DOHH2 (cell line): Measurements from ENCODE around the gene ZNF580.

Source experiments
- H3F3A ChIP-seq: fragments of 200-600 bp; sonication (generic), shearing (Covaris generic); 2 replicates; pipeline ENCODE4 v1.6.0; 2016; ENCODE audit warnings: antibody characterized with exemption, mild to moderate bottlenecking; ENCODE audit not compliant: control insufficient read depth, insufficient read depth
- H3K27ac ChIP-seq: fragments of 200-600 bp; sonication (generic); 2 replicates; pipeline ENCODE4 v1.5.1; 2014; ENCODE audit warnings: low read depth, mild to moderate bottlenecking, low read length, moderate library complexity
- H3K27me3 ChIP-seq: fragments of 200-600 bp; sonication (generic); 2 replicates; pipeline ENCODE4 v1.6.1; 2014; ENCODE audit warnings: mild to moderate bottlenecking, low read length, mixed read lengths; ENCODE audit not compliant: control insufficient read depth
- H3K36me3 ChIP-seq: fragments of 200-600 bp; sonication (generic); 2 replicates; pipeline ENCODE4 v1.6.1; 2014; ENCODE audit warnings: mild to moderate bottlenecking, low read length, moderate library complexity, mixed read lengths; ENCODE audit not compliant: control insufficient read depth
- H3K4me1 ChIP-seq: fragments of 200-600 bp; sonication (generic); 2 replicates; pipeline ENCODE4 v1.6.1; 2014; ENCODE audit warnings: mild to moderate bottlenecking, low read length, mixed read lengths; ENCODE audit not compliant: control insufficient read depth
- H3K4me2 ChIP-seq: fragments of 200-600 bp; sonication (generic); 2 replicates; pipeline ENCODE4 v1.6.0; 2014; ENCODE audit warnings: mild to moderate bottlenecking, low read length, moderate library complexity
- H3K4me3 ChIP-seq: fragments of 200-600 bp; sonication (generic); 2 replicates; pipeline ENCODE4 v1.5.1; 2014; ENCODE audit warnings: mild to moderate bottlenecking, low read length, mixed read lengths
- H3K79me2 ChIP-seq: fragments of 200-600 bp; sonication (generic); 2 replicates; pipeline ENCODE4 v1.6.1; 2014; ENCODE audit warnings: mild to moderate bottlenecking, low read length, mixed read lengths; ENCODE audit not compliant: control insufficient read depth
- H3K9me2 ChIP-seq: fragments of 200-600 bp; sonication (generic); replicated peaks from 2 replicates; pipeline ENCODE4 v1.6.1; 2014; ENCODE audit warnings: mild to moderate bottlenecking, low read length, mixed read lengths; ENCODE audit not compliant: control insufficient read depth
- H3K9me3 ChIP-seq: fragments of 200-600 bp; sonication (generic); 2 replicates; pipeline ENCODE4 v1.6.1; 2014; ENCODE audit warnings: antibody characterized with exemption, low read length, mixed read lengths; ENCODE audit not compliant: control insufficient read depth, insufficient read depth
- H4K20me1 ChIP-seq: fragments of 200-600 bp; sonication (generic); 2 replicates; pipeline ENCODE4 v1.6.0; 2014; ENCODE audit warnings: low read depth, mild to moderate bottlenecking, antibody characterized with exemption, low read length, moderate library complexity; ENCODE audit not compliant: control insufficient read depth, insufficient read depth
- EZH2phosphoT487 ChIP-seq: fragments of 200-600 bp; sonication (generic); IDR thresholded peaks from 2 replicates; pipeline ENCODE4 v1.6.1; 2017; ENCODE audit warnings: borderline replicate concordance, mild to moderate bottlenecking, antibody characterized with exemption, low read length, moderate library complexity, mixed read lengths
- TF ChIP-seq, protein P1 (sequence below): fragments of 200-600 bp; sonication (generic); IDR thresholded peaks from one replicate; pipeline ENCODE4 v1.5.1; 2014; ENCODE audit warnings: antibody characterized with exemption, mild to moderate bottlenecking, low read depth, low read length; ENCODE audit not compliant: poor library complexity, severe bottlenecking

Gene ZNF580

DNA sequence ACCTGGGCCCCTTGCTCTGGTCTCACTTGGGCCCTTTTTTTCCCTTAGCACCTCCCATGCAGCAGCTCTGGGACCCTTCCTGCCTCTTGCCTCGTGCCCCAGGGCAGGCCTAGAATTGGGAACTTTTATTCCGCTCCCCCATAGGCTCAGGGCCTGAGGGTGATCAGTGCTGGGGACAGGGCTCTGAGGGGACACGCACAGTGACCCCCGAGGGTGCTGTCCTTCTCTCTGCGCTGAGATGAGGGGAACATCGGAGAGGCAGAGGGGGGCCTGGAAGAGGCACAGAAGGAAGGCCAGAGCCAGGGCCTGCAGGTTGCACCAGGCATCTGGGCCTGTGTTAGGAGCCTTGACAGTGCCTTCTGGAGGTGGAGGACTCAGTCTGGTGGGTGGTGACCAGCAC, 45.0 kb downstream of the ZNF580 start:
- Histone ChIP-seq H3K36me3 (peaks cover 91% of the 10 kb centered on the region), H4K20me1 (0 out of 2 replicates have a peak, but pooled peaks cover 5% of the 10 kb centered on the region), H3K4me1 (no peaks in the 10 kb centered on the region), H3K9me3 (no peaks in the 10 kb centered on the region), H3F3A (no peaks in the 10 kb centered on the region), H3K27ac (no peak overlapping the region), H3K4me2 (no peak overlapping the region), H3K9me2 (no peaks in the 10 kb centered on the region), H3K4me3 (no peak overlapping the region), H3K27me3 (no peaks in the 10 kb centered on the region), H3K79me2 (peaks cover 72% of the 10 kb centered on the region)
- TF ChIP-seq, protein P1, sequence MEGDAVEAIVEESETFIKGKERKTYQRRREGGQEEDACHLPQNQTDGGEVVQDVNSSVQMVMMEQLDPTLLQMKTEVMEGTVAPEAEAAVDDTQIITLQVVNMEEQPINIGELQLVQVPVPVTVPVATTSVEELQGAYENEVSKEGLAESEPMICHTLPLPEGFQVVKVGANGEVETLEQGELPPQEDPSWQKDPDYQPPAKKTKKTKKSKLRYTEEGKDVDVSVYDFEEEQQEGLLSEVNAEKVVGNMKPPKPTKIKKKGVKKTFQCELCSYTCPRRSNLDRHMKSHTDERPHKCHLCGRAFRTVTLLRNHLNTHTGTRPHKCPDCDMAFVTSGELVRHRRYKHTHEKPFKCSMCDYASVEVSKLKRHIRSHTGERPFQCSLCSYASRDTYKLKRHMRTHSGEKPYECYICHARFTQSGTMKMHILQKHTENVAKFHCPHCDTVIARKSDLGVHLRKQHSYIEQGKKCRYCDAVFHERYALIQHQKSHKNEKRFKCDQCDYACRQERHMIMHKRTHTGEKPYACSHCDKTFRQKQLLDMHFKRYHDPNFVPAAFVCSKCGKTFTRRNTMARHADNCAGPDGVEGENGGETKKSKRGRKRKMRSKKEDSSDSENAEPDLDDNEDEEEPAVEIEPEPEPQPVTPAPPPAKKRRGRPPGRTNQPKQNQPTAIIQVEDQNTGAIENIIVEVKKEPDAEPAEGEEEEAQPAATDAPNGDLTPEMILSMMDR: no peak
- TF ChIP-seq EZH2phosphoT487: no peak

DNA sequence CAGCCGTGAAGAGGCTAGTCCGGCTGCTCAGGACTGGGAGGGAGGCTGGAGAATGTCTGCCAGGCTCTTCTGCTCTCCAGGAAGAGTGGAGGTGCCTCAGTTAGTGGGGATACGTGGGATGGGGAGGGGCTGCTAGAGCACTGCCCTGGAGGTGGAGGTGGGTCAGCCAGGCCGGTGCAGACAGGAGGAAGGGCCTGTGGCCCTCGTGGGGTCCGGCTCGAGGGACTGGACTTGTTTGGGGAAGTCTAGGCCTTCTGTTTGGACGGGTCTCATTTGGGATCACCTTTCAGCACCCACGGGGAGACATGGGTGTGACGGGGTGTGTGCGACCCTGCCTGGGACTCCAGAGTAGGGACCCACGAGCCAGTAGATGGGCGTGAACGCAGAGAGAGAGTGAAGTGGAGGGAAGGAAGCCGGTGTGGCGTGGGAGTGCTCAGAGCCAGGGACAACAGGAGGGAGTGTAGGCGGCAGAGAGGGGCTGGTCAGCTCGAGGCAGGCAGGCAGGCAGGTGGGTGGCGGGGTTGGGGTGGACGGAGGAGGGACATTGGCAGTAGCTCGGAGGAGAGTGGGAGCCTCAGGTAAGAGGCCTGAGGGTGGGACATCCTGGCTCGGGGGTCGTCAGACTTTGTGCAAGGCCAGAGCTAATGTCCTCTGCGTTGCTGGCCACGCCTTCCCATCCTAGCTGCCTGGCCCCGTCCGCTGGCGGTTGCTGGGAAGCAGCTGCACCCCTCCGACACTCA, 45.7 kb downstream of the ZNF580 start:
- Histone ChIP-seq H3K4me2 (no peak overlapping the region), H3K4me3 (no peak overlapping the region), H3K36me3 (peaks cover 91% of the 10 kb centered on the region), H3K79me2 (peaks cover 65% of the 10 kb centered on the region), H3K27me3 (no peaks in the 10 kb centered on the region), H3F3A (no peaks in the 10 kb centered on the region), H3K4me1 (no peaks in the 10 kb centered on the region), H3K27ac (no peak overlapping the region), H4K20me1 (0 out of 2 replicates have a peak, but pooled peaks cover 5% of the 10 kb centered on the region), H3K9me2 (no peaks in the 10 kb centered on the region), H3K9me3 (no peaks in the 10 kb centered on the region)
- TF ChIP-seq EZH2phosphoT487: no peak
- TF ChIP-seq, protein P1: no peak

DNA sequence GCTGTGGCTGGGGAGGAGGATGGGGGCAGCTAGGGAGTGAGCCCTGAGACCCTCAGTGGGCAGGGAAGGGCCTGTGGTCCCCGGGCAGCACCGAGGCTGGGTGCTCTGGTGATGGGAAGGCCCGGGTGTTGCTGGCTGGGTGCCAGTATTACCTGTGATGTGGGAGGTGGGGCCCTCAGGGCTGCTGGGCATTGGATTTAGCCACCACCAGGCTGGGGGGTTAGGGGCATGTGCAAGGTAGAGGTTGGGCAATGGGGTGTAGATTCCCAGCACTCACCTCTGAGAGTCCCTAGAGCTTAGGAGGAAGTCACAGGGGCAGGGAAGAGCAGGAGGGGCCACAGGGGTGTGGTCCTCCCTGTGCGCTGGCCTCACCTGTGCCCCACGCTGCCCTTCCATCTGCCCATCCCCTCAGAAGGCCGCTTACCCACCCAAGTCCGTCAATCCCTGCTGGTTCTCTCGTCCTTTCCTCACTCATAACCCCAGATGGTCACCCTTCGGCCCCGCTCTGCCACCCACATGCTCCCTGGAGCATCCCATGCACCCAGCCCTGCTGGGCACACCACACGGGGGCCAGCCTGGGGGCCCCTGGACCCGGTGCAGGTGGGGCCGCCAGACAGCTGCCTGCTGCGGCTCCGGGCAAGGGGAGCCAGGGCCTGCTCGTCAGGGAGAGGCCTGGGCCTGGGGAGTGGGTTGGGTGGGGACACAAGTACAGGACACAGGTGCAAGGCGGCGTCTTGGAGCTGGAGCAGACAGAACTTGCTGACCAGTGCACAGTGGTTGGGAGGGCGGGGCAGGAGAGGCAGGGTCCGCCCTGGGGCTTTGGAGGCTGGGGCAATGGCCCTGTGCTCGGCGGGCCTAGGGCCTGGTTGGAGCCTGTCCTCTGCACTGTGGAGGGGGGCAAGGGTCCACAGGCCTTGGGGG, 46.7 kb downstream of the ZNF580 start:
- Histone ChIP-seq H3K27me3 (no peaks in the 10 kb centered on the region), H3F3A (no peaks in the 10 kb centered on the region)

More for the DNA sequence above, 46.7 kb downstream of the ZNF580 start:
- Histone ChIP-seq H3K9me3 (no peaks in the 10 kb centered on the region), H3K9me2 (no peaks in the 10 kb centered on the region), H3K4me2 (no peak overlapping the region), H4K20me1 (0 out of 2 replicates have a peak, but pooled peaks cover 5% of the 10 kb centered on the region), H3K27ac (no peak overlapping the region), H3K4me3 (no peak overlapping the region), H3K79me2 (peaks cover 56% of the 10 kb centered on the region), H3K4me1 (no peaks in the 10 kb centered on the region), H3K36me3 (peaks cover 92% of the 10 kb centered on the region)
- TF ChIP-seq, protein P1: no peak
- no peak for TF ChIP-seq EZH2phosphoT487
